ENCODE data around the gene NOS1AP.
"Not testable (repeated sequence)": the region's sequence is repeated elsewhere in the genome, so short reads cannot be mapped to it uniquely, and the experiment has no call there.

The NOS1AP gene

DNA sequence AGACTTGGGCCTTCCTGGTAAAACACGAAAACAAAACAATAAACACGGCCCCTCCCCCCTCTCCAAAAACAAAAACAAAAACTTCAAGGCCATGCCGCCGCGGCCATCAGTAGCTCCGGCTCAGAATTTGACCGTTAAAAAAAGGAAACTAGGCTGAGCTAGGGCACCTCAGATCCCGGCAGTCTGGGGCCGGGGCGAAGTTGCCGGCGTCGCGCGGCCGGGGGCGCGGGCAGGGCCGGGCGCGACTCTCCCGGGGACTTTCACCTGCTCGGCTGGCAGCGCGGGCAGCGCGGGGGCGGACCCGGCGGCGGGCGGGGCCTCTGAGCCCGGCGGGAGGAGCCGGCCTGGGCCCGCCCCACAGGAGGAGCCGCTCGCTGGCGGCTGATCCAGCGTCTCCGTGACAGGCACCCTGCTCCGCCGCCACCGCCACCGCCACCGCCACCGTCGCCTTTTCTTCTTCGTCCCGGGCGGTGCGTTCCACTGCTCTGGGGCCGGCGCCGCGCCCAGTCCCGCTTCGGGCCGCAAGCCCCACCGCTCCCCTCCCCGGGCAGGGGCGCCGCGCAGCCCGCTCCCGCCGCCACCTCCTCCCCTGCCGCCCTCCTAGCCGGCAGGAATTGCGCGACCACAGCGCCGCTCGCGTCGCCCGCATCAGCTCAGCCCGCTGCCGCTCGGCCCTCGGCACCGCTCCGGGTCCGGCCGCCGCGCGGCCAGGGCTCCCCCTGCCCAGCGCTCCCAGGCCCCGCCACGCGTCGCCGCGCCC is at the start of gene NOS1AP:
Gene NOS1AP, plus strand, starts transcription at position 358 of the 760 bp plus-strand sequence. CDS start 487 bp downstream, outside the sequence.
- DNase-seq = peak; percentile 76 to 80

DNA sequence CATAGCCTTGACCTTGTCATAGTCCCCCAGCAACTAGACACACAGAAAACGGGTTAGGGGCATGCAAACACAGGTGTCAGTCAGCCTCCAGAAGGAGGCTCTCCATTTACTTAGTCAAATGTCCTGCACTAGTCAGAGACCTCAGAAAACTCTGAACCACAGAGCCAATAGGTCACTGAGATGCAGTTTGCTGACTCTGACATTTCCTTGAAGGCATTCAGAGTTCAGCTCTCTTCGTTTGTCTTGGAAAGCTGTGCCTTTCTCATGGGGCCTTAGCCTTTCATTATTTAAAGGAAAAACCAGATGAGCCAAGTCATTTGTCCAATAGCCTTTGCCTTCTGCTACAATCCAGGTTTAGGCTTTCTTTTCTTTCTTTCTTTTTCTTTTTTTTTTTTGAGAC is 49.3 kb upstream of the NOS1AP start:
- no peak for DNase-seq

DNA sequence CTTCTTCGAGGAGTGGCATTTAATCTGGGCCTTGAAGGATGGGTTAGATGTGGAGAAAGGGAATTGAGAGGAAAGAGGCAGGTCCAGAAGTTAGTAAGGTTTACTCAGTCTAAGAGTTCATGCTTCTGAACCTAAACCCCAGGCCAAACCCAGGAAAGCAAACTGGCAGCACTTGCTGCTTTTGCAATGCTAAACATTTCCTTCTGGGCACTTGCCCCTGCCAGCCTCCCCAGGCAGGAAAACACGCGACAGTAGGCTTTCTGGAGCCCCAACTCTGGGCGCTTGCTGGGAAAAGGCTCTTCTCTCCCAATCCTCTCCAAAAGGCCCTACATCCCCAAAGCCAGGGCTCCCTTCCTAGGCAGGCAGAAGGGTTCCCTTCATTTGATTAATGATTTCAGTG is 48.4 kb upstream of the NOS1AP start:
- DNase-seq = no peak

DNA sequence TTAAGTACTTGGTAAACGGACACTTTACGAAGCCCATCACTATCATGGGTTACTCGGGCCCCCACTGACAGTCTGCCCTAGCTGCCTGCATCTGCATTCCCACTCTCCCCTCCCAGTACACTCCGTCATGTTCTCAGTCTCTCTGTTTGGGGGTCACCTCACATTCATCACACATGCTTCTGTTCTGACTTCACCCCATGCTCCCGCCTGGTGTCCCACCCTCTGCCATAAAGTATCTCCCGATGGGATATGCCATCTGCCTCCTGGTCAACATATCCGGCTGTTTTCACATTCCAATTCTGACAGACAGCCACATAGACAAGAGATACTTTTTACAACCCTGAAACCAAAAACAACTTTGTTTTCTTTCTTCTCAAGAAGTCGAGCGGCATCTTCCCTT is 46.9 kb upstream of the NOS1AP start:
- no peak for DNase-seq

DNA sequence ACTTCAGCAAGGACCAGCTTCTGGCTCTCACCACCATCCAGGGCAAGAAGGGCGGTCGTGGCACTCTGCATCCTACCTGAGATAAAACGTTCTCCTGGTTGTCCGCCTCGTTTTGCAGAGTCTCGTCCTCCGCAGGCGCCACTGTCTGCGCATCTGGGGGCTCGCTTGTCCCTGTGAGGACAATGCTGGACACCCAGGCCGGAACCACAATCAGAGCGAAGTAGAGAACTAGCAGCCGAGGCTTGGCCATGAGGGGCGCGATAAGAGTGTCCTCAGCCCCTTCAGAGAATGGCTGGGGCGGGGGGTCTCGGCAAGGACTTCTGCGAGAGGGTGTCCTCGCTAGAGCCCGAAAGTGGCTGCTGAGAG is 46.3 kb upstream of the NOS1AP start:
- DNase-seq = no peak

DNA sequence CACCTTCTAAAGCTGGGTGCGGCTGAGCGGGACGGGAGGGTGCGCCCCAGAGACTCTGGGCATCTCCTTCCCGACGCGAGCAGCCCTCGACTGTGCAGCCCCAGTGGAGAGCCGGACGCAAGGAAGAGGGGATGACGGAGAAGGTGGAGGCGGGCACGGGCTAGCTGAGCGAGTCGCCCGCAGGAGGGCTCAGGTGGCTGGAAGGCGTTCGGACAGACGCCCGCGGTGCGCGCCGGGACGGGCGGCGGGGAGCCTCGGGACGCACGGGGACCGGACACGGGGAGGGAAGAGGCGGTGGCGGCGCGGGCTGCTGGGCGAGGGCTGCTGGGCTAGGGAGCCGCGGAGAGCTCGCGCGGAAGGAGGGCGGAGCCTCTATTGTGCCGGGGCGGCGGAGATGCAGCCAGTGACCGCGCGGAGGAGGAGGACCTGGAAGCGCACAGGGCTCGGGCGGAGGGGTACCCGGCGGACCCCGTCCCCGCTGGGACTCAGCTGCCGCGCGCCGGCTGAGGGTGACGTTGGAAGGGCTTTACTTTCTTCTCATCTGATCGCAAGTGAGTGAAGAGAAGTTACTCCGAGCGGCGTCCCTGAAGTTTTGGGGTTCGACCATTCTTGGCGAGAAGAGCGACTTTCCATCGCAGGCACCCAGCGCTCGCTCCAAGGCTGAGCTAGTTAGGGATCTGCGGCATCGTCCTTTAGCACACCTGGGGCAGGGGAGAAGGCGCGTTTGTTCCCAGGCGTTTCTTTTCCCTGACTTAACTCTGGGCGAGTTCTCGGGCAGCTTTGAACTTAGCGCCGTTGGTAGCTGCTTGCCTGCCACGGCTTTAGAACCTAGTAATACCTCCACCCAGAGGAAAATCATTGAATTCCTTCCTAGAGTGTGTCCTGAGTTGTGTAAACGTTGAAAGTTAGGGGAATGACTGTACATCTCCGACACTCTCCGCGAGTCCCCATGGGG is 45.7 kb upstream of the NOS1AP start, which contains the start of gene OLFML2B:
Gene OLFML2B, minus strand, starts transcription at position 323 of the 955 bp plus-strand sequence. CDS start 439 bp downstream, outside the sequence.
- peak; percentile 28 to 46 for DNase-seq

DNA sequence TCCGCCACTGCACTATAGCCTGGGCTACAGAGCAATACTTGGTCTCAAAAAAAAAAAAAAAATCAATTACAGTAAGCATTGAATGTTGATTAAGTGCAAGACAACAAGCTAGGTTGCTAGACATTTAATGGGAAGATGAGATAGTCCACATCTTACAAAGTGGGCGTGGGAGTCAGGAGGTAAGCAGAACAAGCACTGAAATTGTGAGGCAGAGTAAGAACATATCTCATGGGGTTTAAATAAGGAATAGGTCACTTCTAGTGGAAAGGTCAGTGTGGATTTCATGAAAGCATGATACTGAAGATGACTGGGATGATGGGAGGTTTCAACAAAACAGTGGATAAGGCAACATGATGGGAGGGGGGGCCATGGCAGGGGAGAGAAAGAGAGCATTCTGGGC is 44.0 kb upstream of the NOS1AP start:
- DNase-seq = no peak

DNA sequence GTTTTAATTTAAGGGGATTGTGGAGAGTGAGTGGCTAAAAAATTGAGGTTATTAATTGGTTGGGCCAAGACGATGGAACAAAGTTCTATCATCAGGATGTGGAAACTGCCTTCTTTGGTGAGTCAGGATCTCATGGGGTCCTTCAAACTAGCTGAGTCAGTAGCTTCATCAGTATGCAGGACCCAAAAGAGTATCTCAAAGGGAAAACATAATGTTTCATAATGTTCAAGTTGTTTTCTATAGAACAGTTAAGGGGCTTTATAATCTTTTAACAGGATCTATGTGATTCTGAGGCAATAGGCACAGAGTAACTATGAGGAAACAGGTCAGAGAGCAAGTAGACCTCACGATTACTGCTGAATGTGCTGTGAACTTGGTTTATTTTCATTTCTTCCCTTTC is 42.6 kb upstream of the NOS1AP start:
- DNase-seq = no peak

DNA sequence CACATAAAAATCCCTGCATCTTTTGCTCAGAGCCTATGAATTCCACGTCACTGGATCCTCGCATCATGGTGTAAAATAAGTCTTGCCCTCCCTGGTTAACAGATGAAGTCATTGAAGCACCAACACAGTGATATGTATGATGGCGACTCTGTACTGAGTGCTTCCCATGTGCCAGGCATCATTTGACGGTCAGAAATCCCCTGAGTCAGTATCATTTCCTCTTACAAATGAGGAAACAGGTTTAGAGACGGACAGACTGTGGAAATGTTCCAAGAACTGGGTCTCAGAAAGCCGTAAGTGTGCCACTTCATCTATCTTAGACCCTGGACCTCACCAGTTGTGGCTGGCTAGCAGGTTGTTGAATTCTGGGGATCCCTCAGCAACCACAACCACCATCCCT is 40.8 kb upstream of the NOS1AP start:
- DNase-seq = no peak

DNA sequence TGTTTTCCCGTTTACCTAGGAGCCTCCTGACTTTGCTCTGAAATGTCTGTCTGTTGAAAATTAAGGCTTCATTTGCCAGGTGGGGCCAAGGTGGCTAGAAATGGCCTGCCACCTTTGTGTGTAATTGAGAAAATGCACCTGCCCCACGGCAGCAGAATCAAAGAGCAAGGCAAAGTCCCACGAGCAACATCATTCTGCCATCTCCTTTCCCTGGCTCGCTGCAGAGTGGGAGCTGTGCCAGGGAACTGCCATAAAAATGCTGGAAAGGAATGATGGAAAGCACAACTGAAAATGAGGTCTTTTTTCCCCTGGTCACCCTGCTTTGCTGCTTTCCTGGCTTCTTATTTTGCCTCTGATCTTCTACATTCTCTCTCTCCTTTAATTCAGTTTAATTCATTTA is 40.3 kb upstream of the NOS1AP start:
- no peak for DNase-seq

DNA sequence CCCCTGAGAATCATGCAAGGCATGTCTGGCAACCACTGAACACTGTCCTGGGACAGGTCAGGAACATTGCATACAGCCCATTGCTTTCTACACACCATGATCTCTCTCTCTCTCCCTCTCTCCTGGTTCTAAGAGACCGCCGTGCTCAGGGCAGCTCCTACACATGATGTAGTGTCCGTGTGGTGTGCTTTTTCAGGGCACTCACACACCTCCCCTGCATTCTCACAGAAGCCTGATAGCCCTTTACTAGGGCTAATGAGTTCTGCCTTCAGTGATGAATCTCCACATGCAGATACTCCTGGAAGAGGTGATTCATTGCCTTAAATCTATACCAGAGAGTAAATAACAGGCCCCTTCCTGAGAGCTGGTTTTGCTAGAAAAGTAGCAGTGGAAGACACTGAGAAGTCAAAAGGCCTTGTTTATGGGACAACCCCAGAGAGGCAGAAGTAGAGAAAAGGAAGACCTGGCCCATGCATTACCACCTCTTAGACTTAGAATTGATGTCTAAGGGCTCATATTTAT is 38.7 kb upstream of the NOS1AP start:
- DNase-seq = no peak

DNA sequence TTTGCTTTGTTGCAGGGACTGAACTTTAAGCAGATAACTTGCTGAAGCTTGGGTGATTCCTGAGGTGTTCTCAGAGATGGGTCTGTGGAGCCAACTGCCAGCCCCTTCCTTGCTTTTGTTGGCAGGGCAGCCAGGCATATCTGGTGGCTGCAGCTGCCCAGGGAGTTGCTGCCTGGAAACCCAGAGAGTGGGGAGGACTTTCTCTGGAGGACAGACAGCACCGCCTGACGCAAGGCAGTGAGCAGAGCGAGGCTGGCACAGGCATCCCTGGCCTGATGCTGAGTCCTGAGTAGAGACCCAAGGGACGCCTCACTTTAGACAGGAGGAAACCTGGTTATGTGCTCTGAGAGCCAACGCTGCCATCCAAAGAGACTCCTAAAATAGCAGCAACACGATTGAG is 36.1 kb upstream of the NOS1AP start:
- DNase-seq = no peak

DNA sequence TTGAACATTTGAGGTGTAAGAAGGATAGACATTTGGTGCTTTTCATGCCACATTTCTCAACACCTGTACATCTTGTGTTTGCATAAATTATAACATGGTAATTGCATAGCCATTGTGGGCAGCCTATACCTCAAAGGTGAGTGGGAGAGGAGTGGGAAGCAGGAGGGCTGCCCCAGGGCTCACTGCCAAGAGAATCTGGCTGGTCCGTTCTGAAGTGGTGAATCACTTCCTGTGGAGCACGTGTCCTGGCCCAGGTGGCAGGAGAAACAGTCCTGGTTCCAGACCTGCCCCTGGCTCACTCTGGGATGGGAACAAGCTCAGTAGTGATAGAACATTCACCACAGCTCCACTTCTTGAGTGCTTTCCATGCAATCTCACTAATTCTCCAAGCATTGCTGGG is 34.2 kb upstream of the NOS1AP start:
- DNase-seq = no peak

DNA sequence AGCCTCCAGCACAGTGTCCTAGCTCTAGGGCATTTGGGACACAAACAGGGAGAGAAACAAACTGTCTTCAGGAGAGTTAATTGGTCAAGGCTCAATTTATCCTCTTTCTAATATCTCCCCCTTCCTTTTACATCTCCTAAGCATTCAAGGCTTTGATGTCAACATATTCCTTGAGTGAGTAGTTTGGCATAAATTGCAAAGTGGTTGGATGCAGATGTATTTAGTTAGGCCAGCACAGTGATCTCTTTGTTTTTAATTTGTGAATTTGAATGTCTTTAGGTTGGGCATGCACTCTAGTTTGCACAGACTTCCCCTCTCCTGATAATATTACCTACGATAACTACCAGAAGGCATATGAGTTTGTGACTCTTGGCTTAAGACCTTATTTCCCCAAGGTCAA is 33.3 kb upstream of the NOS1AP start:
- DNase-seq = no peak

DNA sequence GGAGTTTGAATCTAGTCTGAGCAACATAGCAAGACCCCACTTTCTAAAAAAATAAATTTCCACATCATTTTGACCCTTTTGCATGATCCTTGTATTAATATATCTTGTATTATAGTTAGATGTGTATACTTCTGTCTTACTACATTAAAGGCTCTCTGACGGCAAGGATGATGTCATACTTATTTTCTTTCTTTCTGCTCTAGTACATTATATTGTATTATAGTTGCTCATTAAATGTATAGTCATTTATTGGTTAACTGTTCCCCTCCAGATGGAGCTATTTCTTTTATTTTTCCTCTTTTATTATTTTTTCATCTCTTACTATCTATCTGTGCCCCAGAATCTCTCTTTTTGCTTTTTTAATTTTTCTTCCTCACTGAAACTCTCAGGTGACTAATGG is 30.9 kb upstream of the NOS1AP start:
- DNase-seq = no peak

DNA sequence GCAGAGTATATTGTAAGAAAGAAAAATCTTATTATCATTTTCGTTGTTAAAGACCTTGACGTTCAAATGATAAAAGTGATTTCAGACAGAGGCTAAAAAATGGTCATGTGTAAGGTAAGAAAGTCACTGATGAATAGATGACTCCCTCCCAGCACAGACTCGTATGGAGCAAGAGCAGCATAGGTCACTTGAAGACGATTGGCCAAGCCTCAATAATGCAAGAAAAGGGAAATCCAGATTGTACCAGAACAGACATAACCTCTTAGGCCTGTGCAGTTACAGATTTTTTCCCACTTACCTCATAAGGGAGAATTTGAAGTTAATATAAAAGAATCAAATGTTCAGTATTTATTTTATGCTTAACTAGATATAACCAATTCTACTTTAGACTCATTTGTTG is 29.5 kb upstream of the NOS1AP start:
- no peak for DNase-seq

DNA sequence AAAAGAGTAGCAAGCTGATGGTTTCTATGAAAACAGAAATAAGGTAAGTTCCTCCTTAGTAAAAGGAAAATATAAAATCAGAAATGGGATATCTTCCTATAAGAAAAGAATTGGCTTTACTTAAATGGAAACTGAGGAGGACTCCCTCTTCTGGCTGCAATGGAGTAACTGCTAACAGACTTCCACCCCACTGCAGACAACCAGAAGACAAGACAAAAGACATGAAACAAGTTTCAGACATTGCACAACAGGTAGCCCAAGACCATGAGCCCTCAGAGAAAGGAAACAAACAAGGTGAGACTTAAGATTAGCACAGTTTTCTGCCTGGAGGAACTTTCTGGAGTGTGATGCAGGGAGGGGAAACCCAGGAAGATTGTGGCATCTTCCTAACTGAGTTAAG is 28.8 kb upstream of the NOS1AP start:
- DNase-seq = no peak

DNA sequence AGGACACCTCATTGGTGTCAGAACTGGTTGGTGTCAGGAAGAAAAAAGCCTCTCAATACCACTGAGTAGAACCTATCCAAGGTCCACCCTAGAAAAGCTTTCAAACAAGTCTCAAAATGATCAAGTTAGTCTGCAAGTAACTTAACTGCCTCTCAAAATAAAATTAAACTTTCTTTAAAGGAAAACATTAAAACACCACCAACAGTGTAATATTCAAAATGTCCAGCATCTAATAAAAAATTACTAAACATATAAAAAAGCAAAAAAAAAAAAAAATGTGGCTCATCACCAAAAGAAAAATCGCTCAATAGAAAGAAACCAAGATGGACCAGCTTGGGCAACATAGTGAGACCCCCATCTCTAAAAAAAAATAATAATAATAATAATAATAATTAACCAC is 27.1 kb upstream of the NOS1AP start:
- DNase-seq = no peak

DNA sequence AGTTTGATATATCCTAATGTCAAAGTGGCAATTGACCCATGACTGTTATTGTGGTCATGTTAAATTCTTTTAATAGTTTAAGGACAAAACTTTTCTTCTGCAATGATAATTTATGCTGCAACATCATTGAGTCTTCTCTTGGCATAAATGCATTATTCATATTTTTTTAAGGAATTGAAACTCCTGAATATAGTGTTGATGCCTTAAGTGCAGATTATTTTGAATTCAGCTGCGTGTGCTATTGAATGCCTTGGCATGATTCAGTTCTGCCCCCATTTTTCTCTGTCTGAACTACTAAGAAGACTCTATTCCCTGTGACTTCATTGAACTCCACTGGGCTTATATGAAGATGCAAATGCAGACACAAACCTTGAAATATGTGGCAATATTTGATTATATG is 22.6 kb upstream of the NOS1AP start:
- DNase-seq = no peak

DNA sequence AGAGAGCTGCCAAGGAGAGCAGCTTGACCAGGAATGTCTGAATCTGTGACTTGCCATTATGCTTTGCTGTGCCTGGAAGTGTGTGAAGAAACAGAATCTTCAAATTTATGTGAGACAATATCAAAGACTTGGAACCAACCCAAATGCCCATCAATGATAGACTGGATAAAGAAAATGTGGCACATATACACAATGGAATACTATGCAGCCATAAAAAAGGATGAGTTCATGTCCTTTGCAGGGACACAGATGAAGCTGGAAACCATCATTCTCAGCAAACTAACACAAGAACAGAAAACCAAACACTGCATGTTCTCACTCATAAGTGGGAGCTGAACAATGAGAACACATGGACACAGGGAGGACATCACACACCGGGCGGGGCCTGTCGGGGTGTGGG is 15.5 kb upstream of the NOS1AP start:
- DNase-seq = not testable (repeated sequence)

DNA sequence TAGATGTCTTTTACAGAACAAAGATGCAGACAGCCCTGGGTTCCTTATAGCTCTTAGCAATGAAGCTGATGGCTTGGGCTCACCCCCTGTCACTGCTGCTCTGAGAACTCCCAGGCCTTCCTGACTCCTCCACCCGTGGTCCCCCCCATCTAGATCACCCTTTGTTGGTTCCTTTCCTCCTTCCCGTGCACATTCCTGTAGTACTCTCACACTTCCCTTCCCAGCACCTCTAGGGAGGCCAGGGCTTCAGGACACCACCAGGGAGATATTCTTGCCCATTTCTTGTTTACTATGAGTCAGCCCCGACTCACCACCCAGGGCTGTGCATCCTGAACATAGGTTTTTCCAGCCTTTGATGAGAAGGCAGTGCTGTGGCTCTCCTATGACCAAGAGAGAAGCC is 14.4 kb upstream of the NOS1AP start:
- DNase-seq = no peak

DNA sequence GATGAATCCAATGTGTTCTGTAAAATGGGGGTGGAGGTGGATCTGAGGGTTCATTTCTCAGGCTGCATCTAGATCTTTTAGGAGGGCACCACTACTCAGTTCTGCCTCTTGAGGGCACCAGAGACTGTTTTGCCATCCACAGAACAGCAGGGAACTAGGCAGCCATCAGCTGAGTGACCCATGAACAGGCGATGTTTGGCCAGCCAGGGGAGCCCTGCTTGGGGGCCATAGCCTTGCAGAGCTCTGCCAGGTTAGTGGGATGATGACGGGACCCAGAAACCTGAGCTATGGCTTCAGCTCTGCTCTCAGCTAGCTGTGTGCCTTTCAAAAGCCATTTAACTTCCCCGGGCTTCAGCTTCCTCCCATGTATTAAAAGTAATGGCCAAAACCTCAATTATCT is 13.4 kb upstream of the NOS1AP start:
- peak; percentile 19 to 32 for DNase-seq

DNA sequence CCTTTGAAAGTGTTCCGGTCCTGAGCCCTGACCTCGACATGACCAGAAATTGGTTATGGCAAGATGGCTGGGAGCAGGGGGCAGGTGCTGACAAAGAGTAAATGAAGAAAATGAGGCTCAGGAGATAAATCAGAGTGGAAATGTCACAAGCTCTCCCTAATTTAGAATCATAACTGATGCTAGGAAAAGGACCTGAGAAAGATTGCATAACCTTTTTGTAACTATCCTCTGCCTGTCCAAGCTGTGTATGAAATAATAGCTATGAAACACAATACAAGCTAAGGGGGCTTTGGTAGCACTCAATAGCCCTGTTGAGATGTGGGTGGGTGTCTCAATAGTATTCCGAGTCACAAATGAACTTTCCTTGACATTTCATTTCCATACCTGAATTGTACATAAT is 12.9 kb upstream of the NOS1AP start:
- no peak for DNase-seq

DNA sequence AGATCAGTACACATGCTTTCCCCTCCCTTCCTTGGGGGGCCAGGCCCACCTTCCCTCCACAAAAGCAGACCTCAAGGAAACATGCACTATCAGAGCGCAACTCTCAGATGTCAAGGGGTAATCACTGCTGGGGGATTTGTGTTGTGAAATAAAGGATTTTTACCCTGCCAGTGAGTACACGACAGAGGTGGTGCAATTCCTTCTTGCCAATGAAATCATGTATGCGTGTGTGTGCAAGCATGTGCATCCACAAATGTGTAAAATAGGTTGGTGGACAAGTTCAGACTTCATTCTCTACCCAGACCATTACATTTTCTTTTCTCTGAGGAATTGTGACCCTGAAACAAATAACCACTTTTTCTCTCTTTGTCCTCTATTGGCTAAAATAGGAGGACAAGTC is 9.8 kb upstream of the NOS1AP start:
- DNase-seq = no peak

All from stimulated activated CD4-positive, alpha-beta T cell treated with anti-CD3 and anti-CD28 coated beads, Interleukin-4, amount 100 ng/mL, for 4 hours (primary cell).